Lower lobe of right lung (tissue), 2 donors: ENCODE measurements around the gene TM9SF3. TPM values are rescaled to one million over a fixed set of nuclear protein-coding genes. Genes with fewer than 3 reads are reported as not detected.
A peak's percentile ranks its signal among the peaks of the same experiment; 100 is the strongest.

Experiments used
- ATAC-seq, 2 donors: fragments of 200-7000 bp; cut with Tn5 transposase; one replicate each; pipeline ENCODE4 v1.9.1; 2020 to 2022; ENCODE audit warnings: mild to moderate bottlenecking in 2 of 2, moderate library complexity in 2 of 2
- DNase-seq: peaks from one replicate; pipeline ENCODE4 v3.0.0-alpha.2; 2020
- H3K27ac ChIP-seq: fragments of 200-600 bp; one replicate; pipeline ENCODE4 v1.8.0; 2022
- H3K27me3 ChIP-seq: fragments of 200-600 bp; one replicate; pipeline ENCODE4 v1.8.0; 2022; ENCODE audit warnings: low read depth
- H3K36me3 ChIP-seq: fragments of 200-600 bp; one replicate; pipeline ENCODE4 v1.8.0; 2022; ENCODE audit warnings: mild to moderate bottlenecking
- H3K4me1 ChIP-seq: fragments of 200-600 bp; one replicate; pipeline ENCODE4 v1.8.0; 2022
- H3K4me3 ChIP-seq: fragments of 200-600 bp; one replicate; pipeline ENCODE4 v1.8.0; 2022; ENCODE audit warnings: mild to moderate bottlenecking
- H3K9me3 ChIP-seq: fragments of 200-600 bp; one replicate; pipeline ENCODE4 v1.8.0; 2022
- CTCF ChIP-seq: fragments of 200-600 bp; IDR thresholded peaks from one replicate; pipeline ENCODE4 v1.8.0; 2022; ENCODE audit warnings: antibody characterized with exemption, mild to moderate bottlenecking
- intact Hi-C: fragments of 100-400 bp; cut with DNase I; formaldehyde crosslinking; loops from one replicate; pipeline ENCODE4 v1.11.0; 2022
- total RNA-seq: library from RNA; stranded (reverse); fragmentation: NEBNext Ultra II Directional; extraction: Animal tissue kit (Norgen Biotek cat#: 25700); gene quantifications from one replicate; pipeline ENCODE4 v1.2.1, GENCODE V29; 2021
- donor health status: DM: no; HTN: yes; CAD: no; lungs with severe emphysema.

TM9SF3 gene
- total RNA-seq, 1 donor from 2014 or later = 112 TPM

- no peak for TF ChIP-seq CTCF
- DNase-seq = no peak
- Histone ChIP-seq H3K36me3 (peaks cover 81% of the 10 kb centered on the region), H3K27ac (no peak overlapping the region), H3K9me3 (no peaks in the 10 kb centered on the region), H3K4me3 (no peak overlapping the region), H3K4me1 (no peaks in the 10 kb centered on the region), H3K27me3 (no peaks in the 10 kb centered on the region)
- intact Hi-C loops = no loop called here
- ATAC-seq = no peak
Observed at GRCh38 chr10:96529634-96530279, 57.1 kb downstream of the TM9SF3 start.

GRCh38 chr10:96524741-96525140 is 62.1 kb downstream of the TM9SF3 start:
- H3K4me3 ChIP-seq = no peak overlapping the region
- TF ChIP-seq CTCF = no peak
- H3K36me3 ChIP-seq = peaks cover 86% of the 10 kb centered on the region
- intact Hi-C loops = no loop called here
- DNase-seq = no peak
- H3K4me1 ChIP-seq = no peaks in the 10 kb centered on the region
- no peaks in the 10 kb centered on the region for H3K9me3 ChIP-seq
- no peaks in the 10 kb centered on the region for H3K27me3 ChIP-seq
- ATAC-seq = no peak
- H3K27ac ChIP-seq = no peak overlapping the region

- no peak for TF ChIP-seq CTCF
- H3K9me3 ChIP-seq = no peaks in the 10 kb centered on the region
- H3K36me3 ChIP-seq = peaks cover 40% of the 10 kb centered on the region
- DNase-seq (no peak), ATAC-seq (no peak)
- no peak overlapping the region for H3K27ac ChIP-seq
- H3K4me1 ChIP-seq = peaks cover 26% of the 10 kb centered on the region
- peaks cover 26% of the 10 kb centered on the region for H3K27me3 ChIP-seq
- intact Hi-C loops = no loop called here
- no peak overlapping the region for H3K4me3 ChIP-seq
Observed at GRCh38 chr10:96517284-96517683, 69.5 kb downstream of the TM9SF3 start.

GRCh38 chr10:96516337-96516736 is 70.5 kb downstream of the TM9SF3 start:
- Histone ChIP-seq H3K9me3 (no peaks in the 10 kb centered on the region), H3K27ac (no peak overlapping the region), H3K4me3 (no peak overlapping the region), H3K27me3 (peaks cover 36% of the 10 kb centered on the region), H3K36me3 (peaks cover 31% of the 10 kb centered on the region), H3K4me1 (peaks cover 28% of the 10 kb centered on the region)
- ATAC-seq (no peak), DNase-seq (no peak)
- no peak for TF ChIP-seq CTCF
- intact Hi-C loops = no loop called here

- no peak within 1 kb of the TSS for H3K27ac ChIP-seq
- peaks cover 41% of the 10 kb centered on the region for H3K27me3 ChIP-seq
- TF ChIP-seq CTCF = peak; percentile 70
- H3K4me1 ChIP-seq = peaks cover 28% of the 10 kb centered on the region
- ATAC-seq (peak; percentile 90 to 94), DNase-seq (peak; percentile 82)
- H3K4me3 ChIP-seq = peak within 1 kb of the TSS; percentile 57
- H3K9me3 ChIP-seq = no peaks in the 10 kb centered on the region
- intact Hi-C loops = no loop called here
- H3K36me3 ChIP-seq = peaks cover 9% of the 10 kb centered on the region
Observed at GRCh38 chr10:96513698-96514561, 72.9 kb downstream of the TM9SF3 start, which contains the start of gene TLL2. TLL2 (minus strand) TSS chr10:96513926; CDS start chr10:96513685, 241 bp downstream.
